GM12878 (cell line): ENCODE measurements around the gene LETM1. TPM values are rescaled to one million over a fixed set of nuclear protein-coding genes. Genes with fewer than 3 reads are reported as not detected.

Experiments used
- ASH2L ChIP-seq: fragments of 300-600, 200-600 bp; sonication (generic); IDR thresholded peaks from 2 replicates; pipeline ENCODE4 v1.6.1; 2017; ENCODE audit warnings: low read depth, mild to moderate bottlenecking, borderline replicate concordance
- E2F8 ChIP-seq: fragments of 450-650 bp; IDR thresholded peaks from 2 replicates; pipeline ENCODE4 v1.6.1; 2018; ENCODE audit warnings: mild to moderate bottlenecking, low read depth, moderate library complexity; ENCODE audit not compliant: partially characterized antibody
- EED ChIP-seq: sonication (generic); IDR thresholded peaks from 2 replicates; pipeline ENCODE4 v1.6.1; 2016; ENCODE audit warnings: antibody characterized with exemption, low read depth
- FOXK2 ChIP-seq: fragments of 450-650 bp; IDR thresholded peaks from 2 replicates; pipeline ENCODE4 v1.6.1; 2017; ENCODE audit warnings: mild to moderate bottlenecking, moderate library complexity
- GABPA ChIP-seq: IDR thresholded peaks from 2 replicates; pipeline ENCODE4 v1.6.1; 2014; ENCODE audit warnings: antibody characterized with exemption, low read depth, mild to moderate bottlenecking, inconsistent platforms
- NRF1 ChIP-seq: conservative IDR thresholded peaks from 2 replicates; pipeline ENCODE4 v1.6.1; 2011; ENCODE audit warnings: mild to moderate bottlenecking, low read depth, low read length, improper control_type of control experiment
- PAX8 ChIP-seq: fragments of 450-650 bp; IDR thresholded peaks from 2 replicates; pipeline ENCODE4 v1.6.1; 2017; ENCODE audit warnings: mild to moderate bottlenecking, moderate library complexity
- POLR2AphosphoS2 ChIP-seq: IDR thresholded peaks from 2 replicates; pipeline ENCODE4 v1.6.1; 2011; ENCODE audit warnings: low read depth, mild to moderate bottlenecking, low read length, improper control_type of control experiment, moderate library complexity
- RCOR1 ChIP-seq: conservative IDR thresholded peaks from 2 replicates; pipeline ENCODE4 v1.6.1; 2012; ENCODE audit warnings: low read depth, low read length, improper control_type of control experiment
- RUNX3 ChIP-seq: IDR thresholded peaks from 2 replicates; pipeline ENCODE4 v1.6.1; 2012; ENCODE audit warnings: low read length, inconsistent platforms
- SMAD1 ChIP-seq: fragments of 450-650 bp; IDR thresholded peaks from 2 replicates; pipeline ENCODE4 v1.6.1; 2018; ENCODE audit warnings: mild to moderate bottlenecking, low read depth; ENCODE audit not compliant: partially characterized antibody
- SUPT20H ChIP-seq: IDR thresholded peaks from 2 replicates; pipeline ENCODE4 v1.6.1; 2011; ENCODE audit warnings: low read depth, mild to moderate bottlenecking, low read length, moderate library complexity, borderline replicate concordance; ENCODE audit not compliant: control insufficient read depth
- SUZ12 ChIP-seq: fragments of 200-600 bp; sonication (generic); IDR thresholded peaks from one replicate; pipeline ENCODE4 v1.6.1; 2018; ENCODE audit warnings: antibody characterized with exemption, mild to moderate bottlenecking; ENCODE audit not compliant: unreplicated experiment
- YY1 ChIP-seq: IDR thresholded peaks from 2 replicates; pipeline ENCODE4 v1.6.1; 2011; ENCODE audit warnings: low read depth, mild to moderate bottlenecking, low read length
- ZBED1 ChIP-seq: IDR thresholded peaks from 2 replicates; pipeline ENCODE4 v1.6.1; 2016; ENCODE audit warnings: borderline replicate concordance
- ZBTB4 ChIP-seq: fragments of 450-650 bp; formaldehyde crosslinking; IDR thresholded peaks from 2 replicates; pipeline ENCODE4 v1.4.0; 2022; ENCODE audit warnings: mild to moderate bottlenecking, moderate library complexity
- ZNF207 ChIP-seq: fragments of 450-650 bp; IDR thresholded peaks from 2 replicates; pipeline ENCODE4 v1.6.1; 2014; ENCODE audit warnings: antibody characterized with exemption, mild to moderate bottlenecking, borderline replicate concordance
- ZNF217 ChIP-seq: fragments of 450-650 bp; IDR thresholded peaks from 2 replicates; pipeline ENCODE4 v1.6.1; 2017; ENCODE audit warnings: antibody characterized with exemption, mild to moderate bottlenecking
- polyA plus RNA-seq, 11 experiments: library from polyadenylated mRNA; depleted of rRNA in 4 of 11; unstranded in 6 of 11; stranded (reverse) in 5 of 11; fragments of >200 nt; fragmentation: Nextera tagmentation in 4 of 11; fragmentation: Illumina TruSeq in 1 of 11; extraction: Ambion mirVana in 4 of 11; extraction: Trizol in 1 of 11; gene quantifications; 1 replicate in 1 of 11; 2 replicates in 10 of 11; pipeline versions ENCODE4 v1.2.1 to v1.2.3, GENCODE V29; 2011 to 2016; ENCODE audit warnings: inconsistent platforms in 2 of 11, missing spikeins in 2 of 11, low read depth in 1 of 11
- total RNA-seq, 4 experiments: library from RNA; depleted of rRNA in 3 of 4; stranded (reverse); fragments of >200 nt in 3 of 4; fragmentation: Illumina TruSeq in 1 of 4; extraction: Trizol in 1 of 4; gene quantifications; 2 replicates each; pipeline versions ENCODE4 v1.2.1 to v1.2.3, GENCODE V29; 2013 to 2021
- TF ChIP-seq, protein P1 (sequence below), 3 experiments: IDR thresholded peaks in 2 of 3; conservative IDR thresholded peaks in 1 of 3; 2 replicates each; pipeline ENCODE4 v1.5.1; 2011; ENCODE audit warnings: low read depth in 3 of 3, low read length in 3 of 3, mild to moderate bottlenecking in 3 of 3, control low read depth in 2 of 3, moderate library complexity in 2 of 3, inconsistent platforms in 1 of 3, mixed read lengths in 1 of 3; ENCODE audit not compliant: control insufficient read depth in 2 of 3, insufficient read depth in 1 of 3; ENCODE audit errors: extremely low read depth in 1 of 3

LETM1 gene
- total and polyA plus RNA-seq, 10 of the 15 experiments (the other 5 are each of a cell fraction or from before 2014, with no cell fraction given) = 2.6 to 65.2 (median 30.2) TPM

- no peak for TF ChIP-seq RCOR1
- TF ChIP-seq, protein P1, sequence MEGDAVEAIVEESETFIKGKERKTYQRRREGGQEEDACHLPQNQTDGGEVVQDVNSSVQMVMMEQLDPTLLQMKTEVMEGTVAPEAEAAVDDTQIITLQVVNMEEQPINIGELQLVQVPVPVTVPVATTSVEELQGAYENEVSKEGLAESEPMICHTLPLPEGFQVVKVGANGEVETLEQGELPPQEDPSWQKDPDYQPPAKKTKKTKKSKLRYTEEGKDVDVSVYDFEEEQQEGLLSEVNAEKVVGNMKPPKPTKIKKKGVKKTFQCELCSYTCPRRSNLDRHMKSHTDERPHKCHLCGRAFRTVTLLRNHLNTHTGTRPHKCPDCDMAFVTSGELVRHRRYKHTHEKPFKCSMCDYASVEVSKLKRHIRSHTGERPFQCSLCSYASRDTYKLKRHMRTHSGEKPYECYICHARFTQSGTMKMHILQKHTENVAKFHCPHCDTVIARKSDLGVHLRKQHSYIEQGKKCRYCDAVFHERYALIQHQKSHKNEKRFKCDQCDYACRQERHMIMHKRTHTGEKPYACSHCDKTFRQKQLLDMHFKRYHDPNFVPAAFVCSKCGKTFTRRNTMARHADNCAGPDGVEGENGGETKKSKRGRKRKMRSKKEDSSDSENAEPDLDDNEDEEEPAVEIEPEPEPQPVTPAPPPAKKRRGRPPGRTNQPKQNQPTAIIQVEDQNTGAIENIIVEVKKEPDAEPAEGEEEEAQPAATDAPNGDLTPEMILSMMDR (IDR thresholded peaks at IDR 0.05 in 2 of 3, conservative IDR thresholded peaks at IDR 0.05 in 1 of 3; ENCODE audit: control insufficient read depth in 2 of 3, extremely low read depth in 1 of 3, insufficient read depth in 1 of 3, low read depth in 3 of 3, low read length in 3 of 3) = peak; percentile 62 to 93 (median 91)
- no peak for TF ChIP-seq ZBED1
- TF ChIP-seq ZBTB4 (CRISPR knock-in tag) = no peak
- TF ChIP-seq GABPA = no peak
- peak; percentile 88 for TF ChIP-seq RUNX3
- no peak for TF ChIP-seq POLR2AphosphoS2
- no peak for TF ChIP-seq SUZ12
- TF ChIP-seq ZNF207 = peak; percentile 57; the same call in 1 of the 2 replicates
- no peak for TF ChIP-seq SMAD1
- no peak for TF ChIP-seq ASH2L
- peak; percentile 82 for TF ChIP-seq YY1
- TF ChIP-seq ZNF217 = no peak
- 0 out of 2 replicates have a peak, but pooled peaks have one; percentile 2 for TF ChIP-seq NRF1
- no peak for TF ChIP-seq E2F8
- TF ChIP-seq PAX8 = no peak
- TF ChIP-seq SUPT20H = no peak
- no peak for TF ChIP-seq FOXK2
- TF ChIP-seq EED = no peak
Measured at GRCh38 chr4:1899149-1900086, 43.5 kb upstream of the LETM1 start (continued).
